Upper lobe of left lung (tissue), 6 donors: ENCODE results near the gene SCIMP. TPM values are rescaled to one million over a fixed set of nuclear protein-coding genes. Genes with fewer than 3 reads are reported as not detected.

Source experiments
- ATAC-seq, 2 donors: fragments of 200-7000 bp; cut with Tn5 transposase; one replicate each; pipeline ENCODE4 v1.9.1; 2022; ENCODE audit warnings: mild to moderate bottlenecking in 2 of 2, moderate library complexity in 2 of 2; ENCODE audit not compliant: low FRiP score in 2 of 2
- DNase-seq, 2 donors: peaks; one replicate each; pipeline ENCODE4 v3.0.0-alpha.2; 2019 to 2020
- H3K27ac ChIP-seq, 4 donors: fragments of 200-600 bp; sonication (generic); one replicate each; pipeline ENCODE4 v1.5.1; 2016 to 2019
- H3K27me3 ChIP-seq, 4 donors: fragments of 200-600 bp; sonication (generic); one replicate each; pipeline ENCODE4 v1.5.1; 2017 to 2019
- H3K36me3 ChIP-seq, 4 donors: fragments of 200-600 bp; sonication (generic); one replicate each; pipeline ENCODE4 v1.5.1; 2016 to 2019
- H3K4me1 ChIP-seq, 4 donors: fragments of 200-600 bp; sonication (generic); one replicate each; pipeline ENCODE4 v1.5.1; 2018 to 2019
- H3K4me3 ChIP-seq, 4 donors: fragments of 200-600 bp; sonication (generic); one replicate each; pipeline ENCODE4 v1.5.1; 2017 to 2019; ENCODE audit warnings: mild to moderate bottlenecking in 2 of 4, moderate library complexity in 1 of 4
- H3K9me3 ChIP-seq, 4 donors: fragments of 200-600 bp; sonication (generic); one replicate each; pipeline ENCODE4 v1.5.1; 2018 to 2019
- EP300 ChIP-seq, 4 donors: sonication (generic); formaldehyde crosslinking; IDR thresholded peaks; one replicate each; pipeline ENCODE4 v1.5.1; 2017; ENCODE audit warnings: antibody characterized with exemption in 4 of 4, control low read depth in 2 of 4
- POLR2A ChIP-seq, 4 donors: fragments of 450-650 bp; IDR thresholded peaks; one replicate each; pipeline ENCODE4 v1.5.1; 2016 to 2017; ENCODE audit warnings: antibody characterized with exemption in 4 of 4, mild to moderate bottlenecking in 2 of 4
- POLR2AphosphoS5 ChIP-seq, 2 donors: sonication (generic); formaldehyde crosslinking; IDR thresholded peaks; one replicate each; pipeline ENCODE4 v1.5.1; 2017; ENCODE audit warnings: antibody characterized with exemption in 2 of 2
- WGBS, 2 donors: methylation state at CpG; one replicate each; pipeline ENCODE4 v1.1.5; 2017 to 2018; 5-methylcytosine and 5-hydroxymethylcytosine counted together
- total RNA-seq, 6 donors: library from RNA; depleted of rRNA in 4 of 6; stranded (reverse); fragments of >200 nt in 4 of 6; gene quantifications; one replicate each; pipeline versions ENCODE4 v1.1.0 to v1.2.1, GENCODE V29; 2016 to 2021
- TF ChIP-seq, protein P1 (sequence below), 6 experiments: fragments of 450-650 bp in 4 of 6; fragments of 200-600 bp in 2 of 6; sonication (generic) in 2 of 6; IDR thresholded peaks; one replicate each; pipeline ENCODE4 v1.5.1; 2016 to 2019; ENCODE audit warnings: antibody characterized with exemption in 6 of 6
- donor health status: DM: no; HTN: no; CAD: no; lungs with moderate emphysema.
- donor health status: DM: no; HTN: yes; CAD: no; lungs with severe emphysema.

The SCIMP gene
- total RNA-seq = 10 to 100 TPM in 3 of 6 donors, 1 to 10 TPM in 3; 6.3 to 30.6 (median 10.7) TPM

GRCh38 chr17:5234645-5235576, at the start of gene SCIMP:
SCIMP (minus strand) TSS chr17:5234860; CDS start chr17:5234755, 105 bp downstream.
- TF ChIP-seq, protein P1, sequence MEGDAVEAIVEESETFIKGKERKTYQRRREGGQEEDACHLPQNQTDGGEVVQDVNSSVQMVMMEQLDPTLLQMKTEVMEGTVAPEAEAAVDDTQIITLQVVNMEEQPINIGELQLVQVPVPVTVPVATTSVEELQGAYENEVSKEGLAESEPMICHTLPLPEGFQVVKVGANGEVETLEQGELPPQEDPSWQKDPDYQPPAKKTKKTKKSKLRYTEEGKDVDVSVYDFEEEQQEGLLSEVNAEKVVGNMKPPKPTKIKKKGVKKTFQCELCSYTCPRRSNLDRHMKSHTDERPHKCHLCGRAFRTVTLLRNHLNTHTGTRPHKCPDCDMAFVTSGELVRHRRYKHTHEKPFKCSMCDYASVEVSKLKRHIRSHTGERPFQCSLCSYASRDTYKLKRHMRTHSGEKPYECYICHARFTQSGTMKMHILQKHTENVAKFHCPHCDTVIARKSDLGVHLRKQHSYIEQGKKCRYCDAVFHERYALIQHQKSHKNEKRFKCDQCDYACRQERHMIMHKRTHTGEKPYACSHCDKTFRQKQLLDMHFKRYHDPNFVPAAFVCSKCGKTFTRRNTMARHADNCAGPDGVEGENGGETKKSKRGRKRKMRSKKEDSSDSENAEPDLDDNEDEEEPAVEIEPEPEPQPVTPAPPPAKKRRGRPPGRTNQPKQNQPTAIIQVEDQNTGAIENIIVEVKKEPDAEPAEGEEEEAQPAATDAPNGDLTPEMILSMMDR (IDR thresholded peaks at IDR 0.05) = no peak
- peak; percentile 24 to 44 for TF ChIP-seq POLR2AphosphoS5 (IDR thresholded peaks at IDR 0.05)
- peak in 1 of 4 donors; percentile 66 for TF ChIP-seq POLR2A (IDR thresholded peaks at IDR 0.05)
- TF ChIP-seq EP300 (IDR thresholded peaks at IDR 0.05) = no peak
- WGBS, 2 donors = 71 to 84% methylated on average over 10 to 18 of the region's 19 CpGs
- Histone ChIP-seq H3K36me3 (peaks cover 0 to 6% (median 0%) of the 10 kb centered on the region in 4 donors), H3K27ac (peak within 1 kb of the TSS in 2 of 4 donors; percentile 49 to 75), H3K27me3 (no peaks in the 10 kb centered on the region), H3K4me3 (peak within 1 kb of the TSS in 2 of 4 donors; percentile 15 to 29), H3K9me3 (no peaks in the 10 kb centered on the region), H3K4me1 (peaks cover 0 to 6% (median 4%) of the 10 kb centered on the region in 4 donors)
- ATAC-seq (peak; percentile 42 to 75), DNase-seq (peak in 1 of 2 donors; percentile 65)

DNA sequence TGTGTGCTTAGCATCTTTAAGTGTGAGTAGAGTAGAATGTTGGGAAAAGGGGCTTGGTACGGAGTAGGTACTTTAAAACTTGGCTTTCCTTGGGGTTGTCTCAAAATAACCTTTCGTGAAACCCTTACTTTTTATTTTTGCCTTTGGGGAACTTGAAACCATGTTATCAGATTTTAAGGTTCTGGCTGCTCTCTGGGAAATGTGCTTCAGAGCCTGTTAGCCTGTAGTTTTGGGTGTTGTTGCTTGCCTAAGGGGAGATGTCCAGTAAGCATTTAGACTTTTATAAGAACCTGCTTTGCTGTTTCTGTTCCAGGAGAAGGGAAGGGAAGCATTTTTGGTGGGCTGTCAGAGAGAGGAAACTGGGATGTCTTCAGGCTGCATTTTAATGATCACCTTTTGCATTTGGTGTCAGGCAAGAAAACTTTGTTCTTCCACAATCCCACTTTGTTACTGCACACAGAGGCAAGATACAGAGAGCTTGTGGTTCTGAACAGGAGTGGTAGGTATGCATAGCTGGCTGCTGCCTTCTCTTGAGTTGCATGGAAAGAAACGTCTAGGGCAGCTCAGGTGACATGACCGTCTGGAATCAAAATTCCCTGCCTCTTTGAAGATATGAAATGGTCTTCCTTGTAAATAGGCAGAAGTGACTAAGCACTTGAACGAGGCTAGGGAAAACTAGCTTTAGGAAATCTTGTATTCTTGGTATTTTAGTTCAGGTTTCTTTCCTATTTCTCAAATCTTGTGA, 49.1 kb upstream of the SCIMP start:
- Histone ChIP-seq H3K4me1 (peaks cover 21 to 49% (median 26%) of the 10 kb centered on the region in 4 donors), H3K9me3 (no peaks in the 10 kb centered on the region), H3K36me3 (no peaks in the 10 kb centered on the region), H3K4me3 (peak overlapping the region in 2 of 4 donors; percentile 92 to 96), H3K27ac (peak overlapping the region in 1 of 4 donors; percentile 10), H3K27me3 (no peaks in the 10 kb centered on the region)
- no peak for DNase-seq
- WGBS, 2 donors = 43 to 50% methylated on average over 5 of the region's 5 CpGs
- TF ChIP-seq, protein P1 (IDR thresholded peaks at IDR 0.05) = no peak
- TF ChIP-seq EP300 (IDR thresholded peaks at IDR 0.05) (no peak), POLR2A (IDR thresholded peaks at IDR 0.05) (no peak), POLR2AphosphoS5 (IDR thresholded peaks at IDR 0.05) (no peak)
- ATAC-seq = no peak

DNA sequence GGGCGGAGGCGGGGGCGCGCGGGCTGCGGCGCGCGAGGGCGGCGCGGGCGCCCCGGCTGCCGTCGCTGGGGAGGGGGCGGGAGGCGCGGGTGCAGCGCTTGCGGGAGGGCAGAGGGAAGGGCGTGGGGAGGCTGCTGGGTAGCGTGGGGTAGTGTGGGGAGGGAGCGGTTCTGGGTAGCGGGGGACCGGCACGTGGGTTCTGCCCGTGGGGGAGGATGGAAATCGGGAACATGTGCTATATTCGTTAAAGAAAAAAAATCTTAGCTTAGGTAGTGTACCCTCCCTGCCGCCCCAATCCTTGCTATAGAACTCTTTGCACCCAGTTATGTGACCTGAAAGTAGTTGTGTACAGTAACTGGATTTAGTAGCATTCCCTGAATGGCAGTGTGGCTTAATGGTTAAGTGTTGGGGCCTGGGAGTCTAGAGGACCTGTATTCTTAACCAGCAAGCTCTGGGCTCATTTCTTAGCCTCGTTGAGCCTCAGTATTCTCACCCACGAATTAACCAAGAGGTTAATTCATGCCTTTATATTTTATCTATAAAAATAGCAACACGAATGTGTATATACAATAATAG, 48.1 kb upstream of the SCIMP start:
- Histone ChIP-seq H3K27ac (peak overlapping the region in 3 of 4 donors; percentile 89 to 98 (median 90)), H3K36me3 (no peaks in the 10 kb centered on the region), H3K9me3 (no peaks in the 10 kb centered on the region), H3K4me3 (peak overlapping the region; percentile 38 to 98 (median 94)), H3K4me1 (peaks cover 20 to 39% (median 25%) of the 10 kb centered on the region in 4 donors), H3K27me3 (no peaks in the 10 kb centered on the region)
- peak in 1 of 2 donors; percentile 53 for ATAC-seq
- DNase-seq = no peak
- TF ChIP-seq, protein P1 (IDR thresholded peaks at IDR 0.05) = no peak
- TF ChIP-seq POLR2AphosphoS5 (IDR thresholded peaks at IDR 0.05) (no peak), EP300 (IDR thresholded peaks at IDR 0.05) (no peak)
- 3 to 5% methylated on average over 20 of the region's 34 CpGs for WGBS, 2 donors

GRCh38 chr17:5281814-5282641, 47.4 kb upstream of the SCIMP start, which contains the start of gene RABEP1:
RABEP1 (plus strand) TSS chr17:5282284; CDS start chr17:5282487, 203 bp downstream.
- 1% methylated on average over 17 to 59 of the region's 98 CpGs for WGBS, 2 donors
- Histone ChIP-seq H3K27me3 (no peaks in the 10 kb centered on the region), H3K4me3 (peak within 1 kb of the TSS; percentile 92 to 98 (median 96)), H3K9me3 (no peaks in the 10 kb centered on the region), H3K4me1 (peaks cover 20 to 39% (median 25%) of the 10 kb centered on the region in 4 donors), H3K27ac (peak within 1 kb of the TSS; percentile 89 to 98 (median 90)), H3K36me3 (no peaks in the 10 kb centered on the region)
- ATAC-seq = peak; percentile 87 to 97
- TF ChIP-seq, protein P1 (IDR thresholded peaks at IDR 0.05) = peak in 4 of 6 experiments; percentile 18 to 25 (median 23)
- TF ChIP-seq POLR2A (IDR thresholded peaks at IDR 0.05) (peak; percentile 27 to 91 (median 69)), EP300 (IDR thresholded peaks at IDR 0.05) (no peak), POLR2AphosphoS5 (IDR thresholded peaks at IDR 0.05) (peak; percentile 92 to 95)
- DNase-seq = peak; percentile 84 to 97
